GOT3 (cell line): ENCODE data around the gene CELA3B.
"Not testable (repeated sequence)": the region's sequence is repeated elsewhere in the genome, so short reads cannot be mapped to it uniquely, and the experiment has no call there.

Experiments
- DNase-seq: peaks from one replicate; lab custom pipeline; 2025; ENCODE audit warnings: mixed read lengths; lab: John Stamatoyannopoulos, UW

The CELA3B gene

DNA sequence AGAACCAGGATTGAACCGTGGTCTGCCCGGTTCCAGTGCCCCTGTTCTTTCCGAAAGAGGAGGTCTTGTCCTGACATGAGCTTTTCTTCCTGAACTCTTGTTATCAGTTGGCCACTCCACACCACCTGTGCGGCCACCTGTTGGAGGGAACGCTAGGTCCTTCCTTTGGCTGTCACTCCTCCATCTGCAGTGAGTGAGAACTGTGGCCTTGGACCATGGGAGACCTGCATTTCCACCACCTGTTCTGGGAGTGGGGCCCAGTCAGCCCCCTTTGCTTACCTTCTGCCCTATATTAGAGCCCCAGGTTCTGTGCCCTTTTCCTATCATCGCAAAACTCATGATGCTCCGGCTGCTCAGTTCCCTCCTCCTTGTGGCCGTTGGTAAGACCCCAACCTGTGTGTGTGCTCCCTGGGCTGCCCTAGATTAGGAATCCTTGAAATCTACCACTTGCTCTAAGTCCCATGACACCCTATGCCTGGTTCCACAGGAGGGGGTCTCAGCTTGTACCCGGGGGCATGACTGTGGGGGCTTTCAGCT is at the start of gene CELA3B:
Gene CELA3B (plus strand): TSS at position 320 of the 537 bp plus-strand sequence. CDS start 18 bp downstream, at position 338.
- DNase-seq, result not testable (repeated sequence)

GRCh38 chr1:21927533-21928237 is 49.1 kb upstream of the CELA3B start:
- no peak for DNase-seq

DNA sequence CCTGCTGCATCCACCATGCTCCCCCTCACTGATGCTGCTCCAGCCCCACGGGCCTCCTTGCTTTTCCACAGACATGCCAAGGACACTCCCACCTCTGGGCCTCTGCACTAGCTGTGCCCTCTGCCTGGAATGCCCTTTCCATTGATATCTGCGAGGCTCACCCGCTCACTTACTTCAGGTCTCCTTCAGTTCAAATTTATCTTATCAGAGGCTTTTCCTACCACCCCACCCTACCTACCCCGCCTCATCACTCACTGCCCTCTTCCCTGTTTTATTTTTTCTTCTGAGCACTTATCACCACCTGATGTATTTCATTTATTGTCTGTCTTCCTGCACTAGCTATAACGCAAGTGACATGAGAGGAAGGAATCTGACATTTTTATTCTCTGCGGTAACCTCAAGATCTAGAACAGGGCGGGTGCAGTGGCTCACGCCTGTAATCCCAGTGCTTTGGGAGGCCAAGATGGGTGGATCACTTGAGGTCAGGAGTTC is 46.7 kb upstream of the CELA3B start:
- DNase-seq, result no peak

DNA sequence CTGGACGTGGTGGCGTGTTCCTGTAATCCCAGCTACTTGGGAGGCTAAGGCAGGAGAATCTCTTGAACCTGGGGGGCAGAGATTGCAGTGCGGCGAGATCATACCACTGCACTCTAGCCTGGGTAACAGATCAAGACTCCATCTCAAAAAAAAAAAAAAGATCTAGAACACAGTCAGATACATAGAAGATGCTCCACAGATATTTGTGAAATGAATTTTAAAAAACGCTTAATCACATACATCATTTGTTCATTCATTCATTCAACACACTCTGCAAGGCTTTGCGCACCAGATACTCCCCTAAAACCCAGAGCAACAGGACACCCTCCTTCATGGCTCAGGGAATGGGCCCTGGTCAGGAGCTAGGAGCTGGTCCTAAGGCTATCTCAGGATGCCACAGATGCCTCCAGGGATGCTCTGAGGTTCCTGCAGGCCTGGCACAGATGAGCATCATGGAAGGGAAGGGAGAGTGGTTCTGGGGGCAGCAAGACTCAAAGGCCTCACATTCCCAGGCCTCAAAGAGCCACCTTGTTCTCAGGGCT is 46.1 kb upstream of the CELA3B start:
- DNase-seq, result no peak

- no peak for DNase-seq
These were observed 45.4 kb upstream of the CELA3B start for GRCh38 chr1:21931171-21932093.

GRCh38 chr1:21932127-21932526 is 44.7 kb upstream of the CELA3B start:
- no peak for DNase-seq

- no peak for DNase-seq
These were observed 43.2 kb upstream of the CELA3B start for GRCh38 chr1:21933397-21934248.

GRCh38 chr1:21935393-21935804 is 41.4 kb upstream of the CELA3B start:
- no peak for DNase-seq

- no peak for DNase-seq
These were observed 40.9 kb upstream of the CELA3B start for GRCh38 chr1:21935891-21936365.

DNA sequence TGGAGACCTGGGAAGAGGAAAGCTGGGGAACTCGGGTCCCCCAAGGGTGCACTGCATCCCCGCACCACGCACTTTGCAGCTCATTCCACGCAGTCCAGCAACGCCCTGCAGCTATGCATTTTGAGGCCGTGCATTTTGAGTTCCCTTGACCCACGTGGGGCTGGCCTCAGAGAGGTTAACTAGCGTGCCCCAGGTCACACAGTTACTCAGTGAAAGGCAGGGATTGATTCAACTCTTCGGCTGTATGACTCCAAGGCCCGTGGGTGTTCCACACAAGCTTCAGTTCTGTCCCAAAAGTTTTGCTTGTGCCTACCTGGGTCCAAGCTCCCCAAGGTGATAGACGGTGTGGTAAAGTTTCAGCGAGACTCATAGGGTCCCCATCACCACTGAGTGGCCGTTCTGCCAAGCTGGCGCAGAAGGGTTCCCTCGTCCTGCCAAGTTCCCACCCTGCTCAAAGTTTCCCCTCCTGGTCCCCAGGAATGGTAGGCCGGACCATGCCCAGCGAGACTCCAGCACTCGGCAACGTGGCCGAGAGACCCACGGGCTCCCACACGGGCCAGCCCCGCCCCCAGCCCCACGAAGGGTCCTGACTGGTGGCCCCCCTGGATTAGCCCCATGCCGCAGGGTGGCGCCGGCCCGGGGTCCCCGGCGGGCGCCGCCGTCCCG is 40.3 kb upstream of the CELA3B start:
- no peak for DNase-seq

- no peak for DNase-seq
These were observed 39.8 kb upstream of the CELA3B start, which contains the start of gene HSPG2 for GRCh38 chr1:21937034-21937371. Gene HSPG2 (minus strand): TSS chr1:21937310. CDS start chr1:21937217, 93 bp downstream.

DNA sequence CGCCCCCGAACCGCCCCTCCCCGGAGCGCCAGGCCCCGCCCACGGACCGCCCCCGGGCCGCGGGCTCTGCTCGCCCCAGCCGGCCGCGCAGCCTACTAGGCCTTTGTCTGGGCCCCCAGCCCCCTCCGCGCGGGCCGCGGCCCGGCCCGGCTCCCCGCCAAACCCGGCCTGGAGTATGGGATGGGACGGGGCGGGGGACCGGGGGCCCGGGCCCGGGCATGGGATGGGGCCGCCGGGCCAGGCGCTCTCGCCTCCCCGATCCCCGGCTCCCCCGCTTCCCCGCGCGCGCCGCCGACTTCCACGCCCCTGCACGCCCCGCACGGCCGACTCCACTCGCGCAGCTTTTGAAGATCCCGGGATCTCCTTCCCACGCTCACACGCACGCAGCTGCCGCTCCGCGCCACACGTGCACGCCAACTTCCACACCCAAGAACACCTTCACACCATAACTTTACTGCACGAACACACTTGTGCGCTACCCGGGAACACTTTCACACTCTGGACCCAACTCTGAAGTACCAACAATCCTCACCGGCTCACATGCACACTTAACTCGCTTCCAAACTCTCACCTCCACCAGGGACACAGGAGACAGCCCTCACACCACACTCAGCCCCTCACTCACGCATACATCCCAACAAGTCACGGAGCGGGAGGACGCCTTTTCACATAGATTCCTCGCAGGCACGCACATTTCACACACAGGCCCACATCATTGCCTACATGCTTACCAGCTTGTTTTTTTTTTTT is 39.3 kb upstream of the CELA3B start:
- DNase-seq, result peak; percentile 47

DNA sequence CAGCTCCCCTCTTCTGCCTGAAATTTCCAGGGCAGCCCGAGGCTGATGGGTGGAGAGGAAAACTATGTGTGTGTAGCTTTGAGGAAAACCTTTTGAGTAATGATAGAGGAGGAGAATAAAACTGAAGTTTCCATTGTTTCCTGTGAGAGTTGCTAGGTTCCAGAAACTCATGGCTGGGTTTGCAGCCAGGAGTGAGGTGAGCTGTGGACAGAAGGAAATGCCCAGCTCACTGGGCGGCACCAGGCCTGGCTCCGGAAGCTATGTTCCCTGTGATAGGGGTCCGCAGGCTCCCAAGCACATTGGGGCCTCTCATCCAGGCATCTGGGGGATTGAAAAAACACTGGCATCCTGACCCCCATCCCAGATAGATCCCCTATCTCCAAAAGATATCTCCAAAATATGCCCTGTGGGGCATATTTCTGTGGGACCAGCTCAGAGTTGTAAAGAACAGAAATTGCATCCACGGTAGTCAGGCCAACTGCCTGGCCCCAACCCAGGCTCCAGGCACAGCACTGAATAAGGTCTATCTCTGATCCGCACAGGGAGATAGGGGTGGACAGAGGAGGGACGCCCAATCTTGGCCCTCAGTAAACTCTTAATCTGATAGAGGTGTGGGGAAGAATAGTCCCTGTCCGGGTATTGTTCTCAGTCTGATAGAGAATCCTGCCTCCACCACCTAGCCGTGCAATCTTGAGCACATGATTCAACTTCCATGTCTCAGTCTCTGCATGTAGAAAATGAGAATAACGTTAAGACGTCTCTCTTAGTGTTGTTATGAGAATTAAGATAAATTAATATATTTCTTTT is 37.9 kb upstream of the CELA3B start:
- DNase-seq, result no peak

DNA sequence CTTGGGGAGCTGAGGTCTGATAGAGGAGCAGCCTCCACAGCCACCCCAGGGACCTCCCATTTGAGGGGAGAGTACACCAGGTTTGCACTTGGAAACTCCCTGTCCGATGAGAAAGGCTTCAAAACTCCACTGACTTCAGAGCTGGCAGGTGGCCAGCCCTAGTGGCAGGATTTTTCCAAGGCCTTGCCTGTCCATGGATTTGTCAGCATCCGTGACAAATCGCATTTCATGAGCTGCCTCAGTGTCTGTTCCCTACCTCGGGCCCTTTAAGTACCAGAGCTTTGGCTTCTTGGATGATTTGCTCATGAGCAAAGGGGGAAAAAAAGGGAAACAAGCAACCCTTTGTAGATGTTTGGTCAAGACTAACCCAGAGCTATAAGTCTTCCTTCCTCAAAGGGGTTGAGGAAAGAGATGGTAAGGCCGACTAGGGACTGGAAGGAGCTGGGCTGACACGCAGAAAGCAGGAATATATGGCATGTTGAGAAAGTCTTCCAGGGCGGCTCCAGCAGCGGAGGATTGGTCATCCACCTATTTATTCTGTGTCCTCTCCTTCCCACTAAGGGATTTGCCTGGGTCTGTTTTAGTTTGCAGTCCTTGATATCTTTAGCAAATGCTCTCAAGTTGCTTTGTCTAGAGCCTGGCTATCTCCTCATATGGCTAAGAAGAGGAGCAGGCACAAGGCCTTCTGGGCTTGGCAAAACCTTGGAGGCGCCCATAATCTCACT is 37.0 kb upstream of the CELA3B start:
- DNase-seq, result peak; percentile 68

DNA sequence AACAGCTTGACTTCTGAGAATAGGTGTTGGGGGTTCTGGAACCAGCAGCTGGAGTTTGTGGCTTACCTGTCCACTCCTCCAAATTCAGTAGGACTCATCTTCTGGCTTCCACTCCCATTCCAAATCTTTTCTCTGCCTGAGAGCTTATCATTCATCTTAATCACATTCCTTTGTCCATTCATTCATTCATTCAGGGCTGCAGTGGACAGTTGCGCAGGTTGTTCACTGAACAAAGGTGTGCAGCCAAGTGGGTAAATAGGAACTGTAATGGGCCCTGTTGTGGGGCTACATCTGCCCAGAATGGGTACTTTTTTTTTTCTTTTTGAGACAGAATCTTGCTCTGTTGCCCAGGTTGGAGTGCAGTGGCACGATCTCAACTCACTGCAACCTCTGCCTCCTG is 36.3 kb upstream of the CELA3B start:
- no peak for DNase-seq

DNA sequence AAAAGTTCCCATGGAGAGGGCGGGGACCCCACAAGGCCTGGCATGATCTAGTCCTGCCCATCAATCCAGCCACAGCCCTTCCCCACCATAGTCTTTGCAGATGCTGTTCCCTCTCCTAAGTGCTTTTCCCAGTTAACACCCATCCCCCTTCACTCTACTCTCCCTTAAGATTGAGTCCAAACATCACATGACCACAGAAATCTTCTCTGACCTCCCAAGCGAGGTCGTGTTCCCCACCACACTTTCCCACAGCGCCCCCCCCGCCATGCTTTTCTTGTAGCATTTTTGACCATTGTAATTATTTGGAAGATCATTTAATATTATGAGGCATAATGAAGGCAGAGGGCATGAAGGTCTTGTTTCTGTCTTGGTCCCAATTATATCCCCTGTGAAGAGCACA is 35.5 kb upstream of the CELA3B start:
- no peak for DNase-seq

DNA sequence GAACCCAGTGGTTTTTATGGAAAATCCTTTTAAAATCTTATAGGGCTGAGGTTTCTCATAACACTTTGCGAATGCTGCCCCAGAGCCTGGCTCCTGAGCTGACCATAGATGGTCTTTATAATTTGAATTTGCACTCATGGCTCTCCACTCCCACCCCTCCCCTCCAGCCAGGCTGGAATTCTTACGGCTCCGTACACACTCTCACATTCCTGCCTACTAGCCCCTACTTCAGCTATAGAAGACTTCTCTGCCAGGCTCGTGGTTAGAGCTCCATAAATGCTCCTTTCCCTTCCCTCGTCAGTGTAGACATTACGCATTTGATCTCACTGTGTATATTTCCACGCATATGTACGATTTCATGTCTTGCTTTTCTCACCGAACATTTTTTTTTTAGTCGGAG is 34.4 kb upstream of the CELA3B start:
- no peak for DNase-seq

GRCh38 chr1:21942959-21943640 is 33.7 kb upstream of the CELA3B start:
- not testable (repeated sequence) for DNase-seq
